NB4 (cell line): ENCODE results near the gene DPPA5.
"Not testable (repeated sequence)": the region's sequence is repeated elsewhere in the genome, so short reads cannot be mapped to it uniquely, and the experiment has no call there.

ENCODE experiments used
- DNase-seq: peaks from one replicate; pipeline ENCODE4 v3.0.0; 2010; ENCODE audit warnings: low read depth
- H3K4me3 ChIP-seq: one replicate; pipeline ENCODE4 v1.5.1; 2011; ENCODE audit warnings: mild to moderate bottlenecking, low read depth, low read length, moderate library complexity
- MYC ChIP-seq: IDR thresholded peaks from 2 replicates; pipeline ENCODE4 v1.6.1; 2011; ENCODE audit warnings: low read depth, low read length
- POLR2A ChIP-seq: IDR thresholded peaks from 2 replicates; pipeline ENCODE4 v1.6.1; 2011; ENCODE audit warnings: mild to moderate bottlenecking; ENCODE audit not compliant: insufficient read length; ENCODE audit errors: extremely low read depth
- TF ChIP-seq, protein P1 (sequence below): IDR thresholded peaks from 2 replicates; pipeline ENCODE4 v1.6.1; 2011; ENCODE audit warnings: low read depth, low read length
- TF ChIP-seq, protein P2 (sequence below): IDR thresholded peaks from one replicate; pipeline ENCODE4 v1.5.1; 2012; ENCODE audit warnings: low read depth, low read length

DPPA5 gene, protein sequence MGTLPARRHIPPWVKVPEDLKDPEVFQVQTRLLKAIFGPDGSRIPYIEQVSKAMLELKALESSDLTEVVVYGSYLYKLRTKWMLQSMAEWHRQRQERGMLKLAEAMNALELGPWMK

DNA sequence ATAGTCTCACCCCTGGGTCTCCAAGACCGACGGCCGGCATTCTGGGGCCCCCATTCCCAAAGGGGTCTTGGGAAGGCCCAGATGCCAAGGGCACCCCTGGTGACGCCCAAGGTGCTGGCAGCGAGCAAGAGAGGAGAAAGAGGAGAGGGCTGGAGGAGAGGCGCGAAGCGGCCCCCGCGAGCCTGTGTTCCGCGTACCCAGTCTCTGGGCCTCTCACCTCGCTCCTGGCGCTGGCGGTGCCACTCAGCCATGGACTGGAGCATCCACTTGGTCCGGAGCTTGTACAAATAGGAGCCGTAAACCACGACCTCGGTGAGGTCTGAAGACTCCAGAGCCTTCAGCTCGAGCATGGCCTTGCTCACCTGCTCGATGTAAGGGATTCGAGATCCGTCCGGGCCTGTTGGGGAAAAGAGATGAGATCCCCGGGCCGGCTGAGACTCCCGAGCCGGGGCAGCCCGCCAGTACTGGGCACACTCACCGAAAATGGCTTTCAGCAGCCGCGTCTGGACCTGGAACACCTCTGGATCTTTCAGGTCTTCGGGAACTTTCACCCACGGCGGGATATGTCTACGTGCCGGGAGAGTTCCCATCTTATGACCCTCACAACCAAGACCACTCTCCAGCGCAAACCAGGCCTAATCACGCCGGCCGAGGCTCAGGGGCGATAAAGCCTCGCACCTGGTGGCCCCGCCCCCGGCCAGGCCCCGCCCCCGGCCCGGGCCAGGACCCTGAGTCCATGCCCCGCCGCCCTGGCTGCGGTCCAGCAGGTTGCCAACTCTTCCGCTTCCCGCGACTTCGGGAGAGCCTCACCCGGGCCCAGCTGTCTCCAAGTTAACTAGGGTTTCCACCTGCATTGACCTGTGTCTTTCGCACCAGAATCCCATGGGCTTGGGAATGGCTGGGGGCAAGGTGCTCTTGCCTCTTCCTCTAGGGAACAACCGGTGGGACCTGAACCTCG is at the start of gene DPPA5:
Gene DPPA5 (minus strand): TSS at position 641 of the 958 bp plus-strand sequence. CDS start 51 bp downstream, at position 590.
- TF ChIP-seq MYC = no peak
- TF ChIP-seq, protein P1, sequence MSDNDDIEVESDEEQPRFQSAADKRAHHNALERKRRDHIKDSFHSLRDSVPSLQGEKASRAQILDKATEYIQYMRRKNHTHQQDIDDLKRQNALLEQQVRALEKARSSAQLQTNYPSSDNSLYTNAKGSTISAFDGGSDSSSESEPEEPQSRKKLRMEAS = no peak
- TF ChIP-seq POLR2A = no peak
- TF ChIP-seq, protein P2, sequence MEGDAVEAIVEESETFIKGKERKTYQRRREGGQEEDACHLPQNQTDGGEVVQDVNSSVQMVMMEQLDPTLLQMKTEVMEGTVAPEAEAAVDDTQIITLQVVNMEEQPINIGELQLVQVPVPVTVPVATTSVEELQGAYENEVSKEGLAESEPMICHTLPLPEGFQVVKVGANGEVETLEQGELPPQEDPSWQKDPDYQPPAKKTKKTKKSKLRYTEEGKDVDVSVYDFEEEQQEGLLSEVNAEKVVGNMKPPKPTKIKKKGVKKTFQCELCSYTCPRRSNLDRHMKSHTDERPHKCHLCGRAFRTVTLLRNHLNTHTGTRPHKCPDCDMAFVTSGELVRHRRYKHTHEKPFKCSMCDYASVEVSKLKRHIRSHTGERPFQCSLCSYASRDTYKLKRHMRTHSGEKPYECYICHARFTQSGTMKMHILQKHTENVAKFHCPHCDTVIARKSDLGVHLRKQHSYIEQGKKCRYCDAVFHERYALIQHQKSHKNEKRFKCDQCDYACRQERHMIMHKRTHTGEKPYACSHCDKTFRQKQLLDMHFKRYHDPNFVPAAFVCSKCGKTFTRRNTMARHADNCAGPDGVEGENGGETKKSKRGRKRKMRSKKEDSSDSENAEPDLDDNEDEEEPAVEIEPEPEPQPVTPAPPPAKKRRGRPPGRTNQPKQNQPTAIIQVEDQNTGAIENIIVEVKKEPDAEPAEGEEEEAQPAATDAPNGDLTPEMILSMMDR = no peak
- no peak for DNase-seq
- H3K4me3 ChIP-seq = no peak within 1 kb of the TSS

DNA sequence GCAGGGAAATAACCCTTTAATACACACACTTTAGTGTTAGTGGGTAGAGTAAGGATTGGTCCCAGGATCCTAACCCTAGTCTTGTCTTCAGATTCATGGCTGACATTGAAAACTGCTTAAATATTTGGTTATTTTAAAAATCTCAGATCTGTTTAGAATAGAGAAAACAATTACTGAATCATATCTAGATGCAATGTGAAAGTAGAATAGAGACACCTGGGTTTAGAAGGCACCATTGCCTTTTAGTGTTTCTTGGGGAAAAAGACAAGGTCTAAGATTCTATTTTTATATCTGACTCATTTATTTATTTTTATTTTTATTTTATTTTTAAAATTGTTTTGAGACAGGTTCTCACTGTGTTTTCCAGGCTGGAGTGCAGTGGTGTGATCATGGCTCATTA is 46.6 kb upstream of the DPPA5 start:
- no peak for DNase-seq
- H3K4me3 ChIP-seq = no peak overlapping the region
- TF ChIP-seq, protein P1 = no peak
- TF ChIP-seq, protein P2 = no peak
- TF ChIP-seq POLR2A = no peak
- no peak for TF ChIP-seq MYC

DNA sequence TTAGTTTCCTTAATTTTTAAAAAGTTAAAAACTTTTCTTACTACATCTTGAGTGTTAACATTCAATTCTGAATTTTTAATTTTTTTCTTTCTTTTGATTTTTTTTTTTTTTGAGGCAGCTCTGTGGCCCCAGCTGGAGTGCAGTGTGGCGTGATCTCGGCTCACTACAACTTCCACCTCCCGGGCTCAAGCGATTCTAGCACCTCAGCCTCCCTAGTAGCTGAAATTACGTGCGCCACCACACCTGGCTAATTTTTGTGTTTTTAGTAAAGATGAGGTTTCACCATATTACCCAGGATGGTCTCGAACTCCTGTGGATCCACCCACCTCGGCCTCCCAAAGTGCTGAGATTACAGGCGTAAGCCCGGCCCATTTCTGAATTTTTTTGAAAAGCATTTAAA is 41.8 kb upstream of the DPPA5 start:
- TF ChIP-seq MYC = no peak
- TF ChIP-seq, protein P2 = no peak
- TF ChIP-seq, protein P1 = no peak
- no peak for TF ChIP-seq POLR2A

DNA sequence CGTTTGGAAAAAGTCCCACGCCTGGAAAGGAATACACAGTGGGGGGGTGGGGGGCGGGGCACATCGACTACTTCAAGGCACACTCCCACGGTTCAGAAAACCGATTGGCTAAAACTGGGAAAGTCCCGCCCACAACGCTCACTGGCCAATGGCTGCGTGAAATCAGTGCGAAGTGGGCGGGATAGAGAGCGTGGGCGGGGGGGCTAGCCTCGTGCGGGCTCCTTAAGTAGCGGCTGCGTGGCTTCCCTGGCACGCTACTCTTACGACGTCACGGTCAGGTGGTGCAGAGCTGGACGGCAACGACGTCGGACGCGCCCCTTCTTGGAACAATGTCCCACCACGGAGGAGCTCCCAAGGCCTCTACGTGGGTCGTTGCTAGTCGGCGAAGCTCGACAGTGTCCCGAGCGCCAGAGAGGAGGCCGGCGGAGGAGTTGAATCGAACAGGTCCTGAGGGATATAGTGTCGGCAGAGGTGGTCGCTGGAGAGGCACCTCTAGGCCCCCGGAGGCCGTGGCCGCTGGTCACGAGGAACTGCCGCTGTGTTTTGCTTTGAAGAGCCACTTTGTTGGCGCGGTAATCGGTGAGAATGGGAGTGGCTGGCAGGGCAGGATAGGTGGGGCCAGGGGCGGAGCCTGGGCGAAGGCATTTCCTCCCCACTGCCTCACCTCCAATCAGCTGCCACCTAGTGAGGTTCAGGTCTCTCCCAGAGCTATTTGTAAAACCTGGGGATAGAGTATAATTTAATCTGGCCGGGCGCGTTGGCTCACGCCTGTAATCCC is 40.7 kb upstream of the DPPA5 start, which contains the start of gene DDX43:
Gene DDX43 (plus strand): TSS at position 252 of the 778 bp plus-strand sequence. CDS start 78 bp downstream, at position 330.
- no peak for TF ChIP-seq MYC
- TF ChIP-seq POLR2A = no peak
- TF ChIP-seq, protein P1 = no peak
- TF ChIP-seq, protein P2 = no peak
- H3K4me3 ChIP-seq = no peak within 1 kb of the TSS
- no peak for DNase-seq

More for the DNA sequence above, 41.8 kb upstream of the DPPA5 start:
- H3K4me3 ChIP-seq = no peak overlapping the region
- no peak for DNase-seq

DNA sequence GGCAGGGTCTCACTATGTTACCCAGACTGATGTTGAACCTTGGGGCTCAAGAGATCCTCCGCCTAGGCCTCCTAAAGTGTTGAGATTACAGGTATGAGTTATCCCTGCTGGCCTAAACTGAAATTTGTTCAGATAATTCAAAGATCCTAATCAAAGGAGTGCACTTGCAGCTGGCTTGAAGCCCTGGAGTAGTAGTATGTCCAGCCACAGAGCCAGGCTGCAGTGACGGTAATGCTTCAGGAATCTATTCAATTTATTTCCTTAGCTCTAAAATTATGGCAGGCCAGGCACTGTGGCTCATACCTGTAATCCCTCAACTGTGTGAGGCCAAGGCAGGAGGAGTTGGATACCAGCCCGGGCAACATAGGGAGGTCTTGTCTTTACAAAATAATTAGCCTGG is 39.2 kb upstream of the DPPA5 start:
- TF ChIP-seq, protein P2 = no peak
- TF ChIP-seq MYC = no peak
- no peak for TF ChIP-seq POLR2A
- no peak for DNase-seq
- H3K4me3 ChIP-seq = no peak overlapping the region

DNA sequence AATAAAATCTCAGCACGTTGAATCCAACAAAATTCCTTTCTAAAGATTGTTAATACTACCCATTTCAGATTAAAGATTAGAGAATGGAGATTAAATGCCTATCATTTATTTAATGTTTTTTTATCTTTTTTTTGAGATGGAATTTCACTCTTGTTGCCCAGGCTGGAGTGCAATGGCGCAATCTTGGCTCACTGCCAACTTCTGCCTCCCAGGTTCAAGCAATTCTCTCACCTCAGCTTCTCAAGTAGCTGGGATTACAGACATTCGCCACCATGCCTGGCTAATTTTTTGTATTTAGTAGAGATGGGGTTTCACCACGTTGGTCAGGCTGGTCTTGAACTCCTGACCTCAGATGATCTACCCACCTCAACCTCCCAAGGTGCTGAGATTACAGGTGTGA is 38.1 kb upstream of the DPPA5 start:
- not testable (repeated sequence) for H3K4me3 ChIP-seq
- DNase-seq = peak; percentile 17
